ENCODE results near the gene CHSY3. TPM values are rescaled to one million over a fixed set of nuclear protein-coding genes. Genes with fewer than 3 reads are reported as not detected.

CHSY3 gene
- total RNA-seq, 1 experiment from 2014 or later, result not detected

DNA sequence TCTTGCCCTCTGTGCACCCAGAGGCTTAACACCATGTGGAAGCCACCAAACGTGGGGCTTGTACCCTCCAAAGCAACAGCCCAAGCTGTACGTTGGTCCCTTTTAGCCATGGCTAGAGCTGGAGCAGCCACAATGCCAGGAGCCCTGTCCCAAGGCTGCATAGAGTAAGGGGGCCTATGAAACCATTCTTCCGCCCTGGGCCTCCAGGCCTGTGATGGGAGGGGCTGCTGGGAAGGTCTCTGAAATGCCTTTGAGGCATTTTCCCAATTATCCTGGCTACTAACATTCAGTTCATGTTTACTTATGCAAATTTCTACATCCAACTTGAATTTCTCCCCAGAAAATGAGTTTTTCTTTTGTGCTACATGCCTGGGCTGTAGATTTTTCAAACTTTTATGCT, 33.8 kb downstream of the CHSY3 start:
- DNase-seq (ENCODE audit: low read depth), result no peak
- in situ Hi-C loops (cut with HindIII; ENCODE audit: low pct_unique_long_range_greater_than_20kb, low sequenced_read_pairs), result no loop called here

GRCh38 chr5:129943936-129944335, 39.7 kb downstream of the CHSY3 start:
- DNase-seq (ENCODE audit: low read depth), result no peak

DNA sequence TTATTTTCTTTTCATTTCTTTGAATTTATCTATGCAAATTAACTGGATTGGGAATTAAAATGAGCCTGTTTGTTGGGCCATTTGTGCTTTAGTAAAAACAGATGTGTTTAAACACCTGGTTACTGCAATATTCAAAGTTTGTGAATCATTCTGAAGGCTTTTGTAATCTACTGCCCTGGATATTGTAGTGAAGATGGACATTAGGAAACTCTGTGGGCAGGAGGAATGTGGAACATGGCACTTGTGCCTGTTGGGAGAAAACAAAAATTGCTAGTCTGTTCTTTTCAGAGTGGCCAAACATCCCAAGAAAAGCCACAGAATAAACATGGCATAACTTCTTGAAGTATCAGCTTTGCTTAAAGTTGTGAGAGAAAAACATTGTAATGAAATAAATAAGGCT, 40.8 kb downstream of the CHSY3 start:
- DNase-seq (ENCODE audit: low read depth), result no peak
- in situ Hi-C loops (cut with HindIII; ENCODE audit: low pct_unique_long_range_greater_than_20kb, low sequenced_read_pairs), result no loop called here

More at GRCh38 chr5:129943936-129944335, 39.7 kb downstream of the CHSY3 start:
- in situ Hi-C loops (cut with HindIII; ENCODE audit: low pct_unique_long_range_greater_than_20kb, low sequenced_read_pairs), result no loop called here

DNA sequence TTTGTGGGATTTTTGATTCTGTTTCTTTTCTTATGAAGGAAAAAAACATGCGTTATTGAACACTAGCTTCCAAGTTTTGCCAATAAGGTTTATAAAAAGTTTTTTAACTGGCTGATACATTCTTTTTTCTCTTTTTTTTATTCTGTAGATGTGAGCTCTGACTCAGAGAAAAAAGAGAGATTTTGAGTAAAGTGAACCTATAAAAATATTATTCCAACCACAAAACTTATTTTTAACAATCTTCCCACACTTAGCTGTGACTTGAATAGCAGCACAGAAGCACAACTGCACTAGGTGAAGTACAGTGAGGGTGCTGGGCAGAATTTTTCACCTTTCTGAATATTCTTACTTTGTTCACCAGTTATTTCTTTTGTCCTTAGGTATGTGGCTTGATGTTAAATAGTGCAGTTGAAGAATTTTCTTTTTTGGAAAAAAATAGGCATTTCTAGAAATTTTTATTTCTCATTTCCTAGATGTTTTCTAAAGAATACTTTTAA, 41.6 kb downstream of the CHSY3 start:
- in situ Hi-C loops (cut with HindIII; ENCODE audit: low pct_unique_long_range_greater_than_20kb, low sequenced_read_pairs), result no loop called here
- no peak for DNase-seq (ENCODE audit: low read depth)

DNA sequence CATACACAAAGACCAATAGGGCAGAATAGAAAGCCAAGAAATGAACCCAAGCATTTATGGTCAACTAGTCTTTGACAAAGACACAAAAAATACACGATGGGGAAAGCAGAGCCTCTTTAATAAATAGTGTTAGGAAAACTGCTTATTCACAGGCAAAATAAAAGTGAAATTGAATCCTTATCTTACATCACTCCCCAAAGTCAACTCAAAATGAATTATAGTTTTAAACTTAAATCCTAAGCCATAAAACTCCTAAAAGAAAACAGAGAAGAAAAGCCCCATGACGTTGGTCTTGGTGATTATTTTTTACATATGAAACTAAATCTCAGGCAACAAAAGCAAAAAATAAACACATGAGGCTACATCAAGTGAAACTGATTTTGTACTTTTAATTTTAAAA, 46.8 kb downstream of the CHSY3 start:
- DNase-seq (ENCODE audit: low read depth), result no peak
- in situ Hi-C loops (cut with HindIII; ENCODE audit: low pct_unique_long_range_greater_than_20kb, low sequenced_read_pairs), result no loop called here

- in situ Hi-C loops (cut with HindIII; ENCODE audit: low pct_unique_long_range_greater_than_20kb, low sequenced_read_pairs), result no loop called here
- no peak for DNase-seq (ENCODE audit: low read depth)
These were observed 54.3 kb downstream of the CHSY3 start for GRCh38 chr5:129958581-129958980.

DNA sequence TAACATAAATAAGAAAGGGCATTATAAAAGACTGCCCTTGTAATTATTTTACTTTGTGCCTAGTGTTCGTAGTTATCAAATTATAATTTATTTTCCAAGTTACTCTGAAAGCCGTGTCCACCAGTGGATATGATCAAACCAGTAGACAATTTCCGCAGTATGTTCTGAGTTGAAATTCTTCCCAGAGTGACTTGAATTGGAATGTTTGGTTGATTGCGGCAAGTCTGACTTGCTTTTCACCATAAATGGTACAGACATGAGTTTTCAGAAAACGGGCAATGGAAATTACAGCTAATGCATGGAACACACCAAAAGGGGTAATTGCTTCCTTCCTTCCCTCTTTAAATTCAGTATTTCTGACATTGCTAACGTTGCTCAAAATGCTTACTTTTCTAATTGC, 56.6 kb downstream of the CHSY3 start:
- no peak for DNase-seq (ENCODE audit: low read depth)
- in situ Hi-C loops (cut with HindIII; ENCODE audit: low pct_unique_long_range_greater_than_20kb, low sequenced_read_pairs), result no loop called here

- in situ Hi-C loops (cut with HindIII; ENCODE audit: low pct_unique_long_range_greater_than_20kb, low sequenced_read_pairs), result no loop called here
- DNase-seq (ENCODE audit: low read depth), result no peak
These were observed 58.2 kb downstream of the CHSY3 start for GRCh38 chr5:129962506-129962905.

DNA sequence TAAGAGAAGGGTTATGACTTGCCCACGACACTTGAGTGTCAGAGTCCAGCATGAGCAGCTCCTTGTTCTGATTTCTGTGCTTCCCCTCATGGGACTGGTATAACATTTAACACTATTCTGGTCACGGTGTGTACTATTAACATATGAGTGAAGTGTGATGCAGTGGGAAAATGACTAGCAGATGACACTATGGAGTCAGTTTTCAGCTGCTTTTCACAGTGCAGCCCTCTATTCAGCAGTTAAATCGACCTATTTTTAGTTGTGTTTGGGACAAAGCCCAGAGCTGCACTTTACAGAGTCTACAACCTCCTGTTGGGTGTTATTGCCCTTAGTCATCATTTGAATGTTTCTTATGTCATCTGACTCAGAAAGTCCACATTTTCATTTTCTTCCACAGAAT, 59.1 kb downstream of the CHSY3 start:
- in situ Hi-C loops (cut with HindIII; ENCODE audit: low pct_unique_long_range_greater_than_20kb, low sequenced_read_pairs), result no loop called here
- no peak for DNase-seq (ENCODE audit: low read depth)

DNA sequence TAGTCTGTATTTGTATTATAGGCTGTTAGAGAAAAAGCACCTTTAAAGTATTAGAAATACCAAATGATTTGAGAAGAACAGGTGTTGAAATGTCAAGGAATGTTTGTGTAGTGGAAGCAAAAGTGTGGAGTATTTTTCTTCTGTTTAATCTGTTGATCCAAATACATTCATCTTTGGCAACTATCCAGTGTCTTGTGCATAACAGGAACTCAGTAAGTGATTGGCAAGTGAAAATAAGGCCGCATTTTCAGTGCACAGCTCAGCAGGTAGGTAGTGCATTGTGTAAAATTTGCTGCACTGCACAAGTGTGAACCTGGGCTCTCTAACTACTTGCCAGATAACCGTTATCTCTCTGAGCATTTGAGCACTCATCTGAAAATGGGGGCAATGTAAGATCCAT, 61.8 kb downstream of the CHSY3 start:
- in situ Hi-C loops (cut with HindIII; ENCODE audit: low pct_unique_long_range_greater_than_20kb, low sequenced_read_pairs), result no loop called here
- DNase-seq (ENCODE audit: low read depth), result no peak

DNA sequence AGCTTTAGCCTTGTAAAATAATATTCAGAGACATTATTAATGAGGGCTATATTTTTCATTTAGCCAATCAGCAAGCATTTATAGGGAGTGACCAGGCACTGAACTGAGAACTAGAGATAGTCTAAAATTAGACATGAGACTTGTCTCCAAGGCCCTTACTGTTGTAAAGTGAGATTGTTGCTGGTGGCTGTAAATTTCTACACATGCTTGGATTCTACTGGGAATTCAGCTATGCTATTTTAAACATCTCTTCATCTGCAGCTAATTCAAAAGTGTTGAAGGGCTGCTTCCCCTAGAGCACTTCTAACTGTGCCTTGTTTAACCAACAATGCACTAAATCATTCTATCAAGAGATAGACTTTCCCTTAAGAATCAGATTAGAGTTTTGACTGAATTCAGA, 67.4 kb downstream of the CHSY3 start:
- no peak for DNase-seq (ENCODE audit: low read depth)
- in situ Hi-C loops (cut with HindIII; ENCODE audit: low pct_unique_long_range_greater_than_20kb, low sequenced_read_pairs), result no loop called here

GRCh38 chr5:129972465-129973141, 68.3 kb downstream of the CHSY3 start:
- no peak for DNase-seq (ENCODE audit: low read depth)
- in situ Hi-C loops (cut with HindIII; ENCODE audit: low pct_unique_long_range_greater_than_20kb, low sequenced_read_pairs), result no loop called here

GRCh38 chr5:129973716-129974426, 69.6 kb downstream of the CHSY3 start:
- DNase-seq (ENCODE audit: low read depth), result no peak
- in situ Hi-C loops (cut with HindIII; ENCODE audit: low pct_unique_long_range_greater_than_20kb, low sequenced_read_pairs), result no loop called here

DNA sequence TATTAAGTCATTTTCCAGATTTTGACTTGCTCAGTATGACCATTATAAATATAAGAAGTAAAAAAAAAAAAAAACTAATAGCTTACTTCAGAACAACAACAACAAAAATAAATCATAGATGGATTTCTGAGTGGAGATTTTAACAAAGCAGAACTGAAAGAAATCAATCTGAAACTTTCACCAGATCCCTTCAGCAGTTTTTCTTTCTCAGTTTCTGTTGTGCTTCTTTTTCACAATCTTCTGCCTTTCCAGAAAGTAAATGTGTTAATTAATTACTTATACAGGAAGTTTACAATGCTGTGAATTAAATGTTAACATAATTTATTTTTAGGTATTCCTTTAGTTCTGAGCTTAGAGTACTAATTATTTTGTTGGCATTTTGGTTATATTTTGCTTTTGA, 73.5 kb downstream of the CHSY3 start:
- in situ Hi-C loops (cut with HindIII; ENCODE audit: low pct_unique_long_range_greater_than_20kb, low sequenced_read_pairs), result no loop called here

DNA sequence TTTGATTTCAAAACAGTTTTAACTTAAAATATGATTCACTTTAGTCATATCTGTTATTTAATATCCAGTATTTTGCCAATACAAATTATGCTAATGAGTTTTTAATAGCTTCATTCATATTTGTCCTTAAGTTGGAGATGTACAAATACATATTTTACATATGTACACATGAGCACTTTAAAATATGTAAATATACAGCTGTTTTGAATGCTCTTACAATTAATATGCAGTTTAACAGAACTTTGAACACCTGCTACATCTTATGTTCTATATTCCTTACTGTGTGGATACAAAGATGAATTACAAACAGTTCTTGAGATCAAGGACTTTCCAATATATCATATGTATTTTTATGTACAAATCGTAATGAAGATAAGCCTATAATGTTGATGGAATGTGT, 74.0 kb downstream of the CHSY3 start:
- in situ Hi-C loops (cut with HindIII; ENCODE audit: low pct_unique_long_range_greater_than_20kb, low sequenced_read_pairs), result no loop called here
- no peak for DNase-seq (ENCODE audit: low read depth)

More for the DNA sequence above, 73.5 kb downstream of the CHSY3 start:
- no peak for DNase-seq (ENCODE audit: low read depth)

DNA sequence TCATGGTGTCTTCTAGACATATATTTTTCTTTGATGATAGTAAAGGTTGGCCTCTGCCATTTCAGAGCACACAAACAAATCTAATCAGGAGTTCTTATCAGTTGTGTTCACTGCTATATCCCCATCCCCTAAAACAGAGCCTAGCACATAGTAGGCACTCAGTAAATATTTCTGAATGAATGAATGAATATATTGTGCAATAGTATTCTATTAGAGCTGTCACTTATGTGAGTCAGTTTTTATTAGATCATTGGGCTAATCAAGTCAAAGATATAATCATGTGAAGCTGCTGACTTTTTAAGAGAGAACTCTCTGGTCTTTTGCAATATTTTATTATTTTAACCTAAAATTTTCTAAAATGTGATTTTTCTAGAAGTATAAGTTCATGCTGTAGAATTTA, 84.2 kb downstream of the CHSY3 start:
- in situ Hi-C loops (cut with HindIII; ENCODE audit: low pct_unique_long_range_greater_than_20kb, low sequenced_read_pairs), result no loop called here
- DNase-seq (ENCODE audit: low read depth), result no peak

DNA sequence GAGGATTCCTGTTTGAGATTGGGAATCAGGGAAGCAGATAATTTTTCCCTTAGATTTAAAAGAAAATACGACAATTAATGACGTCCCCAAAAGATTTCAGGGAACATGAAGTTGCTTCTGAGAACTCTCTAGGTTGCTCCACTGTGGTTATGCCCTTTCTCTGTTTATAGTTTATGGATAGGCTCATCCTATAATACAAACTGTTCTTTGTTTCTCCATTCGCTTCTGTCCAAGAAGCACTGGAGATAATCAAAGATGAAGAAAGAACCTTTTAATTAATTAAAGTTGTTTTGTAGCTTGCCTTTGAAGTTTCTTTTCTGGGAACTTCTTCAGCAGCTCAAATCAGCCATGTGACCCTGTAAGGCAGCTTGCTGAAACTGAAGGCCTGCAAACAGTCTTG, 87.5 kb downstream of the CHSY3 start:
- in situ Hi-C loops (cut with HindIII; ENCODE audit: low pct_unique_long_range_greater_than_20kb, low sequenced_read_pairs), result no loop called here
- no peak for DNase-seq (ENCODE audit: low read depth)

GRCh38 chr5:129996896-129997295, 92.6 kb downstream of the CHSY3 start:
- DNase-seq (ENCODE audit: low read depth), result no peak
- in situ Hi-C loops (cut with HindIII; ENCODE audit: low pct_unique_long_range_greater_than_20kb, low sequenced_read_pairs), result no loop called here

GRCh38 chr5:130000460-130000859, 96.2 kb downstream of the CHSY3 start:
- in situ Hi-C loops (cut with HindIII; ENCODE audit: low pct_unique_long_range_greater_than_20kb, low sequenced_read_pairs), result no loop called here
- DNase-seq (ENCODE audit: low read depth), result no peak

GRCh38 chr5:130002183-130002582, 97.9 kb downstream of the CHSY3 start:
- DNase-seq (ENCODE audit: low read depth), result no peak
- in situ Hi-C loops (cut with HindIII; ENCODE audit: low pct_unique_long_range_greater_than_20kb, low sequenced_read_pairs), result no loop called here

All from Caki2 (cell line).